Keratinocyte (primary cell): Measurements from ENCODE around the gene MTR.

Experiments
- CTCF ChIP-seq, 3 experiments: IDR thresholded peaks in 1 of 3; conservative IDR thresholded peaks in 1 of 3; optimal IDR thresholded peaks in 1 of 3; 2 replicates in 2 of 3; 3 replicates in 1 of 3; pipeline versions ENCODE3 to v1.5.1; 2011; ENCODE audit warnings: low read length in 3 of 3, mild to moderate bottlenecking in 3 of 3, moderate library complexity in 2 of 3, control low read depth in 1 of 3, inconsistent platforms in 1 of 3; ENCODE audit not compliant: insufficient read depth in 2 of 3; ENCODE audit errors: extremely low read depth in 1 of 3
- EZH2 ChIP-seq: IDR thresholded peaks from one replicate; pipeline ENCODE4 v1.6.1; 2012; ENCODE audit warnings: inconsistent platforms, mild to moderate bottlenecking, low read length, moderate library complexity

- TF ChIP-seq CTCF (optimal IDR thresholded peaks at IDR 0.05 in 1 of 3, IDR thresholded peaks at IDR 0.05 in 1 of 3, conservative IDR thresholded peaks at IDR 0.05 in 1 of 3; ENCODE audit: extremely low read depth in 1 of 3, insufficient read depth in 2 of 3, low read length in 3 of 3) (no peak), EZH2 (no peak)
Measured at GRCh38 chr1:236948381-236948780, 153.3 kb downstream of the MTR start.
